K562 (cell line): Measurements from ENCODE around the gene GZMA. TPM values are rescaled to one million over a fixed set of nuclear protein-coding genes. Genes with fewer than 3 reads are reported as not detected.

Experiments used
- CHD2 ChIP-seq: IDR thresholded peaks from 2 replicates; pipeline ENCODE4 v1.6.1; 2011; ENCODE audit warnings: low read depth, low read length
- DNMT1 ChIP-seq: fragments of 450-650 bp; IDR thresholded peaks from 2 replicates; pipeline ENCODE4 v1.6.1; 2016; ENCODE audit warnings: antibody characterized with exemption, mild to moderate bottlenecking
- KDM5B ChIP-seq: fragments of 200-600 bp; sonication (generic); IDR thresholded peaks from 2 replicates; pipeline ENCODE4 v1.6.1; 2012; ENCODE audit warnings: low read depth, mild to moderate bottlenecking, moderate library complexity, low read length, control low read depth, inconsistent platforms; ENCODE audit not compliant: insufficient replicate concordance
- LEF1 ChIP-seq: fragments of 450-650 bp; IDR thresholded peaks from 2 replicates; pipeline ENCODE4 v1.6.1; 2016; ENCODE audit warnings: mild to moderate bottlenecking
- NEUROD1 ChIP-seq: fragments of 150-350 bp; IDR thresholded peaks from 2 replicates; pipeline ENCODE4 v1.6.1; 2014; ENCODE audit warnings: borderline replicate concordance, low read length, low read depth; ENCODE audit not compliant: partially characterized antibody
- POLR2H ChIP-seq: IDR thresholded peaks from 2 replicates; pipeline ENCODE4 v1.6.1; 2016; ENCODE audit warnings: missing genetic modification characterization, low read depth, mild to moderate bottlenecking, control low read depth, missing compliant biosample characterization, moderate library complexity
- STAG1 ChIP-seq: sonication (generic); formaldehyde crosslinking; IDR thresholded peaks from 2 replicates; pipeline ENCODE4 v1.5.0; 2020; ENCODE audit warnings: missing genetic modification reagents, borderline replicate concordance
- XRCC4 ChIP-seq: IDR thresholded peaks from one replicate; pipeline ENCODE4 v1.6.1; 2011; ENCODE audit not compliant: insufficient read depth, insufficient read length; ENCODE audit errors: extremely low read depth
- ZNF24 ChIP-seq: fragments of 450-650 bp; IDR thresholded peaks from 2 replicates; pipeline ENCODE4 v1.6.1; 2016
- polyA plus RNA-seq, 8 experiments: library from polyadenylated mRNA; depleted of rRNA in 4 of 8; stranded (reverse) in 5 of 8; unstranded in 3 of 8; fragments of >200 nt; fragmentation: Nextera tagmentation in 2 of 8; fragmentation: Illumina TruSeq in 1 of 8; extraction: Ambion mirVana in 2 of 8; extraction: Trizol in 1 of 8; gene quantifications; 2 replicates each; pipeline versions ENCODE4 v1.2.1 to v1.2.3, GENCODE V29; 2011 to 2014; ENCODE audit warnings: inconsistent platforms in 1 of 8, missing spikeins in 1 of 8
- total RNA-seq, 7 experiments: library from RNA; depleted of rRNA in 6 of 7; stranded (reverse); fragments of >200 nt in 6 of 7; fragmentation: Illumina TruSeq in 2 of 7; extraction: Trizol in 2 of 7; gene quantifications; 2 replicates each; pipeline versions ENCODE4 v1.2.1 to v1.2.3, GENCODE V29; 2011 to 2021; ENCODE audit warnings: low replicate concordance in 1 of 7
- TF ChIP-seq, protein P1 (sequence below): fragments of 450-650 bp; formaldehyde crosslinking; IDR thresholded peaks from 2 replicates; pipeline ENCODE4 v1.4.0; 2022; ENCODE audit warnings: missing genetic modification characterization
- TF ChIP-seq, protein P2 (sequence below), 2 experiments: fragments of 450-650 bp; formaldehyde crosslinking in 1 of 2; IDR thresholded peaks; 2 replicates each; pipeline versions ENCODE4 v1.4.0 to v1.6.1; 2014 to 2020; ENCODE audit warnings: mild to moderate bottlenecking in 2 of 2, borderline replicate concordance in 1 of 2, low read depth in 1 of 2
- TF ChIP-seq, protein P3 (sequence below), 2 experiments: IDR thresholded peaks in 1 of 2; conservative IDR thresholded peaks in 1 of 2; 2 replicates each; pipeline ENCODE4 v1.6.1; 2016; ENCODE audit warnings: low read depth in 2 of 2, mild to moderate bottlenecking in 1 of 2, missing compliant biosample characterization in 1 of 2, missing genetic modification characterization in 1 of 2, moderate library complexity in 1 of 2
- TF ChIP-seq, protein P4 (sequence below): fragments of 250-450 bp; sonication (Bioruptor Pico); IDR thresholded peaks from 2 replicates; pipeline ENCODE4 v1.4.0; 2020; ENCODE audit warnings: mild to moderate bottlenecking, moderate library complexity

GZMA gene
- total and polyA plus RNA-seq, 9 of the 15 experiments (the other 6 are each of a cell fraction or from before 2014, with no cell fraction given) = not detected

DNA sequence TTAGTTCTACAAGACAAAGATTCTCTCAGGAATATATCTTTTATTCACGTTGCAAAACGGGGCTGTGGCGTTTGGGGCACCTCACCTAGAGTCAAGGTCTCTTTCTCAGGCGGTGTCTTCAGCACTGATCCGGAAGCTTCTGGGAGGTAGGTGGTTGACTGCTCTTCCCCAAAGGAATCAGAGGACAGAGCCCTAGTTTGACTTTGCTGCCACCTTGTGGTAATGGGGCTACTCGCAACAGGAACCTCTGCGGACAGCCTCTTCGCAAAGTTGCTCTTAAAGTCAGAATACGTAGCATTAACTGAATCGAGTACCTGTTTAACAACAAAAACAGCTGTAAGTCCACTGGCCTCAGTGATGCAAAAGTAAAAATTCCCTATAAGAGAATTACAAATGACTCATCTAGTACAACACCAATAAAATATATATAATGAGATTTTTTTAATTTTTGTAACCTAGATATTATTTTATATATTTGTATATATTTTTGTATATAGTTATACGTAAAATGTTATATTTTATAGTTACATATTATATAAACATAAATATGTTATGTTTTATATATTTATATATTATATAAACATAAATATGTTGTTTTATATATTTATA, 44.2 kb downstream of the GZMA start (continued):
- TF ChIP-seq, protein P1, sequence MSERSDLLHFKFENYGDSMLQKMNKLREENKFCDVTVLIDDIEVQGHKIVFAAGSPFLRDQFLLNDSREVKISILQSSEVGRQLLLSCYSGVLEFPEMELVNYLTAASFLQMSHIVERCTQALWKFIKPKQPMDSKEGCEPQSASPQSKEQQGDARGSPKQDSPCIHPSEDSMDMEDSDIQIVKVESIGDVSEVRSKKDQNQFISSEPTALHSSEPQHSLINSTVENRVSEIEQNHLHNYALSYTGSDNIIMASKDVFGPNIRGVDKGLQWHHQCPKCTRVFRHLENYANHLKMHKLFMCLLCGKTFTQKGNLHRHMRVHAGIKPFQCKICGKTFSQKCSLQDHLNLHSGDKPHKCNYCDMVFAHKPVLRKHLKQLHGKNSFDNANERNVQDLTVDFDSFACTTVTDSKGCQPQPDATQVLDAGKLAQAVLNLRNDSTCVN (CRISPR knock-in tag) = no peak
- TF ChIP-seq LEF1 (no peak), NEUROD1 (no peak), DNMT1 (no peak), KDM5B (no peak), POLR2H (no peak), STAG1 (peak; percentile 58; the same call in 1 of the 2 replicates), ZNF24 (no peak), CHD2 (no peak), XRCC4 (no peak)
- TF ChIP-seq, protein P2, sequence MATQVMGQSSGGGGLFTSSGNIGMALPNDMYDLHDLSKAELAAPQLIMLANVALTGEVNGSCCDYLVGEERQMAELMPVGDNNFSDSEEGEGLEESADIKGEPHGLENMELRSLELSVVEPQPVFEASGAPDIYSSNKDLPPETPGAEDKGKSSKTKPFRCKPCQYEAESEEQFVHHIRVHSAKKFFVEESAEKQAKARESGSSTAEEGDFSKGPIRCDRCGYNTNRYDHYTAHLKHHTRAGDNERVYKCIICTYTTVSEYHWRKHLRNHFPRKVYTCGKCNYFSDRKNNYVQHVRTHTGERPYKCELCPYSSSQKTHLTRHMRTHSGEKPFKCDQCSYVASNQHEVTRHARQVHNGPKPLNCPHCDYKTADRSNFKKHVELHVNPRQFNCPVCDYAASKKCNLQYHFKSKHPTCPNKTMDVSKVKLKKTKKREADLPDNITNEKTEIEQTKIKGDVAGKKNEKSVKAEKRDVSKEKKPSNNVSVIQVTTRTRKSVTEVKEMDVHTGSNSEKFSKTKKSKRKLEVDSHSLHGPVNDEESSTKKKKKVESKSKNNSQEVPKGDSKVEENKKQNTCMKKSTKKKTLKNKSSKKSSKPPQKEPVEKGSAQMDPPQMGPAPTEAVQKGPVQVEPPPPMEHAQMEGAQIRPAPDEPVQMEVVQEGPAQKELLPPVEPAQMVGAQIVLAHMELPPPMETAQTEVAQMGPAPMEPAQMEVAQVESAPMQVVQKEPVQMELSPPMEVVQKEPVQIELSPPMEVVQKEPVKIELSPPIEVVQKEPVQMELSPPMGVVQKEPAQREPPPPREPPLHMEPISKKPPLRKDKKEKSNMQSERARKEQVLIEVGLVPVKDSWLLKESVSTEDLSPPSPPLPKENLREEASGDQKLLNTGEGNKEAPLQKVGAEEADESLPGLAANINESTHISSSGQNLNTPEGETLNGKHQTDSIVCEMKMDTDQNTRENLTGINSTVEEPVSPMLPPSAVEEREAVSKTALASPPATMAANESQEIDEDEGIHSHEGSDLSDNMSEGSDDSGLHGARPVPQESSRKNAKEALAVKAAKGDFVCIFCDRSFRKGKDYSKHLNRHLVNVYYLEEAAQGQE (IDR thresholded peaks at IDR 0.05; ENCODE audit: borderline replicate concordance) = peak; percentile 72
- TF ChIP-seq, protein P2 (CRISPR knock-in tag; IDR thresholded peaks at IDR 0.05; ENCODE audit: low read depth) = no peak
- TF ChIP-seq, protein P3, sequence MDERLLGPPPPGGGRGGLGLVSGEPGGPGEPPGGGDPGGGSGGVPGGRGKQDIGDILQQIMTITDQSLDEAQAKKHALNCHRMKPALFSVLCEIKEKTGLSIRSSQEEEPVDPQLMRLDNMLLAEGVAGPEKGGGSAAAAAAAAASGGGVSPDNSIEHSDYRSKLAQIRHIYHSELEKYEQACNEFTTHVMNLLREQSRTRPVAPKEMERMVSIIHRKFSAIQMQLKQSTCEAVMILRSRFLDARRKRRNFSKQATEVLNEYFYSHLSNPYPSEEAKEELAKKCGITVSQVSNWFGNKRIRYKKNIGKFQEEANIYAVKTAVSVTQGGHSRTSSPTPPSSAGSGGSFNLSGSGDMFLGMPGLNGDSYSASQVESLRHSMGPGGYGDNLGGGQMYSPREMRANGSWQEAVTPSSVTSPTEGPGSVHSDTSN (CRISPR knock-in tag; IDR thresholded peaks at IDR 0.05; ENCODE audit: low read depth) = no peak
- TF ChIP-seq, protein P3 (tag; conservative IDR thresholded peaks at IDR 0.05; ENCODE audit: low read depth) = no peak
- TF ChIP-seq, protein P4, sequence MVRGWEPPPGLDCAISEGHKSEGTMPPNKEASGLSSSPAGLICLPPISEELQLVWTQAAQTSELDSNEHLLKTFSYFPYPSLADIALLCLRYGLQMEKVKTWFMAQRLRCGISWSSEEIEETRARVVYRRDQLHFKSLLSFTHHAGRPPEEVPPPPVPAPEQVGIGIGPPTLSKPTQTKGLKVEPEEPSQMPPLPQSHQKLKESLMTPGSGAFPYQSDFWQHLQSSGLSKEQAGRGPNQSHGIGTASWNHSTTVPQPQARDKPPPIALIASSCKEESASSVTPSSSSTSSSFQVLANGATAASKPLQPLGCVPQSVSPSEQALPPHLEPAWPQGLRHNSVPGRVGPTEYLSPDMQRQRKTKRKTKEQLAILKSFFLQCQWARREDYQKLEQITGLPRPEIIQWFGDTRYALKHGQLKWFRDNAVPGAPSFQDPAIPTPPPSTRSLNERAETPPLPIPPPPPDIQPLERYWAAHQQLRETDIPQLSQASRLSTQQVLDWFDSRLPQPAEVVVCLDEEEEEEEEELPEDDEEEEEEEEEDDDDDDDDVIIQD (CRISPR knock-in tag) = no peak
